PFSK-1 (cell line): Measurements from ENCODE around the gene NOL4L.

Experiments
- FOXP2 ChIP-seq: optimal IDR thresholded peaks from 2 replicates; pipeline ENCODE3; 2011; ENCODE audit warnings: borderline replicate concordance, control low read depth, inconsistent platforms; ENCODE audit not compliant: insufficient read depth; ENCODE audit errors: extremely low read length, extremely low read depth
- POLR2AphosphoS5 ChIP-seq: IDR thresholded peaks from 2 replicates; pipeline ENCODE4 v1.6.1; 2012; ENCODE audit warnings: low read depth, mild to moderate bottlenecking, control low read depth, low read length, moderate library complexity
- REST ChIP-seq, 2 experiments: IDR thresholded peaks; 2 replicates each; pipeline versions ENCODE4 v1.6.1 to v1.8.0; 2011 to 2012; ENCODE audit warnings: low read depth in 2 of 2, low read length in 2 of 2, control low read depth in 1 of 2, inconsistent platforms in 1 of 2, mild to moderate bottlenecking in 1 of 2, moderate library complexity in 1 of 2; ENCODE audit not compliant: insufficient read depth in 1 of 2
- SIN3A ChIP-seq: IDR thresholded peaks from 2 replicates; pipeline ENCODE4 v1.6.1; 2012; ENCODE audit warnings: mild to moderate bottlenecking, low read length, moderate library complexity, borderline replicate concordance; ENCODE audit not compliant: insufficient read depth
- TAF1 ChIP-seq: IDR thresholded peaks from 2 replicates; pipeline ENCODE4 v1.6.1; 2012; ENCODE audit warnings: low read length, control low read depth, borderline replicate concordance; ENCODE audit not compliant: insufficient read depth

NOL4L gene

GRCh38 chr20:32532246-32532645 lies 52.9 kb downstream of the NOL4L start:
- TF ChIP-seq TAF1: no peak
- no peak for TF ChIP-seq REST (IDR thresholded peaks at IDR 0.05; ENCODE audit: insufficient read depth in 1 of 2, low read depth in 2 of 2, low read length in 2 of 2)
- TF ChIP-seq POLR2AphosphoS5: no peak
- no peak for TF ChIP-seq SIN3A
- no peak for TF ChIP-seq FOXP2

GRCh38 chr20:32528905-32529670 lies 56.0 kb downstream of the NOL4L start:
- no peak for TF ChIP-seq POLR2AphosphoS5
- TF ChIP-seq TAF1: no peak
- TF ChIP-seq REST (IDR thresholded peaks at IDR 0.05; ENCODE audit: insufficient read depth in 1 of 2, low read depth in 2 of 2, low read length in 2 of 2): no peak
- no peak for TF ChIP-seq SIN3A
- no peak for TF ChIP-seq FOXP2

- TF ChIP-seq SIN3A (no peak), POLR2AphosphoS5 (no peak), REST (IDR thresholded peaks at IDR 0.05; ENCODE audit: insufficient read depth in 1 of 2, low read depth in 2 of 2, low read length in 2 of 2) (no peak), FOXP2 (no peak), TAF1 (no peak)
Measured at GRCh38 chr20:32528171-32528891, 56.8 kb downstream of the NOL4L start.

- no peak for TF ChIP-seq SIN3A
- TF ChIP-seq FOXP2: no peak
- no peak for TF ChIP-seq REST (IDR thresholded peaks at IDR 0.05; ENCODE audit: insufficient read depth in 1 of 2, low read depth in 2 of 2, low read length in 2 of 2)
- TF ChIP-seq TAF1: no peak
- no peak for TF ChIP-seq POLR2AphosphoS5
Measured at GRCh38 chr20:32527447-32528055, 57.6 kb downstream of the NOL4L start.
